Suppressor macrophage treated with lipopolysaccharide for 1 hour (primary cell): ENCODE data around the gene EBF3.

Source experiments
- DNase-seq, 3 donors: peaks; one replicate each; pipeline ENCODE4 v3.0.0-alpha.2; 2020 to 2022

EBF3 gene

DNA sequence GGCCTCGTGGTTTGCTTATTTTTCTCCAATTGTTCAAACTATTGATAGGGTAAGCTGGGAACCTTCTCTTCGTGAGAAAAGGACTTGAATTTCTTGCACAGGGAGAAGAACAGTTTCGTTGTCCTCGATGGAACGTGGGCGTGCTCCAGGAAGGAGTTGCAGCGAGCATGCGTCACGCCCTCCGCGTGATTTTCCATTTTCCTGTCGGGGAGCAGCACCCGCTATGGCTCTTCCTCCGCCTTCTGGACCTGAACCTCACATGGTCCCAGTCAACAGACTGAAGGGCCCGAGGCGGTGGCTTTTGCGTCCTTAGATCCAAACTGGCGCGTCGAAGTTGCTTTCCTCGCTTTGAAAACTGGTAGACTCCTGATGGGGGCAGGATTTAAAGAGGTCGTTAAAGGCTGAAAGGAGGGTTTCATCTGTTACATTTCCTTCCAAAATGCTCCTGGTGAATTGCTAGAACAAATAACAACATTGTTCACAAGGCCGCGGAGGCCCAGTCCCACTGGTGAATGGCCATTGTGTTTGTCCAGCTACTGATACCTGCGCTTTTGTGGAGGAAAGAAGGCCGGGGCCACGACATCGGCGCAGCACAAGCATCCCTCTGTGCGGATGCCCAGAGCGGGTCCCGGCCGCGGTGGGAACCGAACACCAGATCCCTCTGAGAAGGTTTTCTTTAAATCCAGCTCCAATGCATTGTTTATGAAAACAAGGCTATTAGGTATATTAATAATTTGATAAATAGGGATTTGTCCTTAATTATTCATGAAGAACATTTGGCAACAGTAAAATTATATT lies 75.9 kb downstream of the EBF3 start:
- no peak for DNase-seq

DNA sequence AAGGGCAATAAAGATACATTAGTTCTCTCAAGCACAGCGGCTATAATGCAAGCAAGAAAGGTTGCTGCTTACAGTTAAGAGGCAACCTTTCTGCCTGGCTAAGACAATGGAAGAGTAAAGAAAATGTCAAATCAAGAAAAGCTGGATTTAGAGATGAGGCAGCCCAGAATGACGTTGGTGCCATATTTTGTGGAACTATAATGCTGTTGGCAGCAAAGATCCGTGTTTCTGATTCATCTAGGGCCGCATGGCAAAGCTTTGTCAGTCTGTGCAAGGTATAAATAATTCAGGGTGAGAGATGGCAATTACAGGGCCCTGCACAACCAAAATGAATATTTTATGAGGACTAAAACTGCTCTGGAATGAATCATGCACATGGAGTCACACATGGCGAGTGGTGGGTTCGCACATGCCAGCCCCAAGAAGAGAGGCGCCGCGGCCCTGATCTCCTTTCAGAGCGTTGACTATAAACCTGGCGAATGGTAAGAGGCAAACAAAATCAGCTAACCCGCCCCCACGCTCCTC lies 76.6 kb downstream of the EBF3 start:
- DNase-seq = no peak

DNA sequence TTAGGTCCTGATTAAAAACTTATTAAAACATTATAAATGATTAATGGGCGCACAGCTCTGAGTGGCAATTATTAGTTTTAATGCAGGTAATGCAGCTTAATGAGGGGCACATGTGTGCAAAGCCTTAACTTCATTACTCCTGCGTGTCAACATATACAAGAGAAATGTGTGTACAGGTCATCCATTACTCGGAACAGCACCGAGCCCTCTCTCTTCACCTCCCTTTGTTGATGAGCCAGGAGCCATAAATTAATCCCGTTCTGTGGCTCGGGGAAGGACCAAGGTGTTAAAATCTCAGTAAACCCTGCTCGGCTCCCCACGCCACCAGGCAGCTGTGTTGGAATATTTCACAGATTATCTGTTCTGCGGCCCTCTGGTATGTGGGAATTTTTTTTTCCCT lies 77.8 kb downstream of the EBF3 start:
- DNase-seq = no peak

DNA sequence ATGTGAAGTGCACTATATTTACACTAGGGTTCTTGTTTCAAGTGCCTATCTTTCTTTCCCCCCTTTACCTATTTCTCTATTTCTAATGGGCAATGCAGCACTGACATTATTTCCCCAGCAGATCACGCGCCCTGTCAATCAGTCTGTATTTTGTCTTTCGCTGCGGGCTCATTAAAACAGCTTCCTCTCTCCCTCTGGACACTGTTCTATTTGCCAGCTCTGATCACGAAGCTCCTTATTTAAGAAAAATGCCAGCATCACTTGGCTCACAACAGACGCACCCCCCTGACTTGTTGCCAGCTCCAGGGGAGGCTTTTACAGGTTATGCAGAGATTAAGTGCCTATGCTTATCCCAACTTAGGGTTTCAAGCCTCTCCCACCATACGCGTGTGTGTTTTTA lies 78.5 kb downstream of the EBF3 start:
- DNase-seq = no peak

DNA sequence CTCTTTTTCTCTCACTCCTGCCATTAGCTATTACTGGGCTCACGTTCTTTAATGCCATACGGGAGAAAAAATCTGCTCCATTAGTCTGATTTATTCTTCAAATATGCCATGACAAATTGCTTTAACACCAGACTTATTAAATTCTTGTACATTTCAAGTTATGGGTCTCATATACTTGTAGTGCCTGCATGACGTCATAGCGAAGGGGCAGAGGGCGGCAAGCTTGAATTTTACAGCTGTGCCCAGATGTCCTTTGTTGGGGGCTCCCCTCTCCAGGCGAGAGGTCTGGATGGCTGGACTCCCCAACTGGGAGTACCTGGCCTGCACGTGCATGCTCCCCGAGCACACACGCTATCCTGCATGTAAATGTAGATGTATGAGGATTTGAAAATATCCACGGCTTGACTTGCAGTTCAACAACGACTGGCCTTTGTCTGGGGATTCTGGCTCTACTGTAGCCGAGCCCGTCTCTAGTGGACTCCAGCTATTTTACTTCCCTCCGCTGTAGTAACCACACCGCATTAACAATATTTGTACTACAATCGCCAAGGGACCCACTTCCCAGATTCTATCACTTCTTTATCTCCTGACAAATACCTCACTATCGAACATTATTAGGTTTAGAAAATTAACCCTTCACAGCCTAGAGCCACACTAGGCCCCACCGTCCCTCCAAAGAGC lies 79.5 kb downstream of the EBF3 start:
- no peak for DNase-seq

DNA sequence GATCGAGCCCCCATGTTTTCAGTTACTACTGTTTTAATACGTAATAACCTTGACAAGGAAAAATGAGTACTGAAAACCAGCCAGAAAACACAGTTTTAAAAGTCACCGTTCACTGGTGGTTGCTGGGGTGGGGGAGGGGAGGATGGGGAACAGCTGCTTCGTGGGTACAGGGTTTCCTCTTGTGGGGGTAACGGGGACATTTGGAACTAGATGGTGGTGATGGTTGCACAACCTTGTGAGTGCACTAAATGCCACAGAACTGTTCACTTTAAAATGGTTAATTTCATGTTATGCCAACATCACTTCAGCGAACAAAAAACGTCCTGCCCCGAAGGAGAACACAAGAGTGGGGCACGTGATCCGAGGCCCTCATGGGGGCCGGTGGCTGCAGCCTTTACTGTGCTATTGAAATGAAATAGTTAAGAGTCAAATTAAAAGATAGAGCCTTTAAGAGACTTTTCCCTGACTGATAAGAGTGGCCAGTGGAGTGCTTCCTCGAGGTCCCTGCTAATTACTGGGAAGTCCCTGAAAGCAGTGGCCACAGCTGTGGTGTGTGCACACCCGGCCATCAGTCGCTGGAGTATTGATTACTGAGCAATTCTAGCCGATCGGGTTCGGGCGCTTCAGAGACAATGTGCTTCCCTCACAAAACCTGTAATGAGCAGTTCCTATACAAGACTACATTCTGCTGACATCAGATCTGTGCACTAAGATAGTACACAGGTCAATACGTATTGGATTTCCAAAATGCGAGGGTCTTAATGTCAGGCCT lies 80.3 kb downstream of the EBF3 start:
- DNase-seq = no peak

DNA sequence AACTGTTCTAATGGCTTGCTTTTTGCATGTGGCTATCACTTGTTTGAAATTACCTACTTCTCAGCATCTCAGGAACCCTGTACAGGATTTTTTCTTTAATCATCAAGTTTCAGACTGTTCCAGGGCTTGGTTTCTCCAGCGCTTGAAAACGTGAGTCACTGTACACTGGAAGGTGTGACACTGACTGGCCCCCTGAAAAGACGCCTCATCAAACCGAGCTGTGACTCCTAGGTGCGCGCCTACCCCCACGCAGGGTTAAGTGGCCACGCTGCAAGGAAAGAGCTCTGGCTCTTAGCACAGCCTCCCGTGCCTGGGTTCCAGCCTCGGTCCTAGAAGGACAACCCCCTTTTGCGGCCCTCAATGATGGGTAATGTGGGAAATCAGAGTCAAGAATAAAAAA lies 81.0 kb downstream of the EBF3 start:
- DNase-seq = no peak

DNA sequence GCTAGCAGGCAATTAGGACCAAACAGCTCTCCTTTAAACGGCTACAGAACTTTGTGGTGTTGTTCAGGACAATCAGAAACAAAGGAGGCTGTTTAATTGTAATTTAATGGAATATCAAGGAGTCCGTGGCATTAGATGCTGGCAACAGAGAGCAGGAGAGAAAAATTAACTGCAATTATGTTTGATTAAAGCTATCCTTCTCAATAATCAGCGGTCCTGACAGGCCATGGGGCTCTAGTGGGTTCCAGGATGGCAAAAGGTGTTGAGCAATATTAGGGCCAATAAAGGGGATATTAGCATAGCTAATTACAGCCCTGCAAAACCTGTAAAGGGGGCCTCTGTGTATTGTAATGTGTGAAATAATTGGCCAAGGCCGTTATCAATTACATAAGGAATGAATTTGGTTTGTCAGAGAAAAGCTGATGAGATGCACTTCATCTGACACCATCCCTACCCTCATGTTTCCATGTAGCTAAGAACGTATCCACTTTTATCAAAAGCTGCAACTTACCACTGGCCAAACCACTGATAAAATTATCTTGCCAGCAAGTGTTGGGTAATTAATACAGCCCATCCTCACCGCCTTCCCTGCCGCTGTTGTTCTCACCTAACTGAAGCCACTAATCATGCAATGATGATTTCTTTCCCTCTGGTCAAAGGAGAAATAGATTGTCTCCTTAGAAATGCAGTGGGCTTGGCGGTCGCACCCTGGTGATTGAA lies 81.6 kb downstream of the EBF3 start:
- DNase-seq = no peak

DNA sequence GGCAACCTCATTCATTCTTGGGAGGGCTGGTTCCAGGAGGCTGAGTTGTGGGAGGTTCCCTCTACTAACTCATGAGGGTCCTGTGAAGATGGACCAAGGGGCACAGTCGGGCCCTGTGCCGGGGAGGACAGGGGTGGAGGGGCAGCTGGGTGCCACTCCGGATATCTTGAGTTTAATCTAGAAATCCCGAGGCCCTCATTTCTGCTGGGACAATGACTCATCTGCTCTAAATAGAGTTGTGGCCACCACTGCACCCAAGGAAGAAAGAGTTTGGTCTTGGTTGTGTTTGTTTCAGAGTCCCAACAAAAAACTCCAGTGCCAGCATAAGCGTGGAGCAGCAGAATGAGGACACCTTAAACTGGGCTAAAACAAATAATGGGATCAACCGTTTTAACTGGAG lies 82.4 kb downstream of the EBF3 start:
- DNase-seq = no peak

DNA sequence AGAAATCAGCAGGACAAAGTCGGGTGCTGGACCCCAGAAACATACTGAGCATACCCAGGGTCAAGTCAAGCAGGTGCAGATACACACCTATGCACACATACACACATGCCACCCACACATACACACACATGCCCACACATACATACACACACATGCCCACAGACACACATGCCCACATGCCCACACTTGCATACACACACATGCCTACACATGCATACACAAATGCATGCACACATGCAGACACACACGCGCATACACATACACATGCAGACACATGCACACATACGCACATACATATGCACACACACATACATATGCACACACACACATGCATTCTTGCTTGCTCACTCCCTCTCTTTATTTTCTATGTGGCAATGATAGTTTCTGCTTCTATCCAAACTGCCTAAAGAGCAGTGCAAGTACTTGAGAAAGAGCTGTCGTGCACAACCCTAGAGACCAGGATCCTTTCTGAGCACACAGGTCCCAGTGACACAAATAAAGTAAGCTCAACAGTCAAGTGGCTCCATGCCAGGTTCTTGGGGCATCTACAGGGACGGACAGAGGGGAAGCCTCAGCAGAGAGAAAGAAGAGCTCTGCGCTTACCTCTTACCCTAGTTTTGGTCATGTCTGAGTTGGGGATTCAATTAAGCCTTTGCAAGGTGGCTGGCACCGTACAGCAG lies 83.7 kb downstream of the EBF3 start:
- DNase-seq = no peak

DNA sequence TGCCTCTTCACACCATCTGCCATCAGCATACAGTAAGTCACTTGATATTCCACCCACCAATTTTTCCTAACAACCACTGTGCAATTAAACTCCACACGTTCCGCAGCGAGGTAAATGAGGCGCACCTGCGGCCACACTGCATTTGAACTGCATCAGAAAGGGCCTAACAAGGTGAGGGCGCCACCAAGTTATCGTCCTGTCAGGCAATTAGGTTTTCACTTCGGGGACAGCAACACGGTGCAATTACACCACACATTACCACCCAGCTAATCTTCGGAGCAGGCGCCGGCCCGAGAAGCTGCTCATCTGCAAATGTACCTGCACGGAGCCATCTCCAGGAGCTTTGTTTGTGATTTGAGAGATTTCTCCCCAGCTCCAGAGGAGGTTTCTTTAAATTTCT lies 84.4 kb downstream of the EBF3 start:
- DNase-seq = no peak

DNA sequence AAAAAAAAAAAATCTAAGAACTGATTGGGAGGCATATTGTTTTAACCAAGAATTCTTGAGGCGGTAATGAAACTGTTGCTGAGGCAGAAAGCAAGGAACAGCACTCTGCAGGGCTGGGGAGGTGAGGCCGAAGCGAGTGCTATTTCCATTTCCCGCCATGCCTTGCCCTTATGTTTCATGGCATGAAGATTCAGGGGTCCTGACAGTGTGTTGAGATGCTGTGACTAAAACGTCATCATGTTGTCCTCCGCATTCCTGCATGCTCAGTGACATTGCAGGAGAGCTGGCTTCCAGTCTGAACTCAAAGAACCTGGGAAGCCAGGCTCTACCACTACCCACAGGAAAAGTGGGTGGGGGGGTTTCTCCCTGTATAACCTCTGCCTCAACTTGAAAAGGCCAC lies 85.2 kb downstream of the EBF3 start:
- DNase-seq = no peak

DNA sequence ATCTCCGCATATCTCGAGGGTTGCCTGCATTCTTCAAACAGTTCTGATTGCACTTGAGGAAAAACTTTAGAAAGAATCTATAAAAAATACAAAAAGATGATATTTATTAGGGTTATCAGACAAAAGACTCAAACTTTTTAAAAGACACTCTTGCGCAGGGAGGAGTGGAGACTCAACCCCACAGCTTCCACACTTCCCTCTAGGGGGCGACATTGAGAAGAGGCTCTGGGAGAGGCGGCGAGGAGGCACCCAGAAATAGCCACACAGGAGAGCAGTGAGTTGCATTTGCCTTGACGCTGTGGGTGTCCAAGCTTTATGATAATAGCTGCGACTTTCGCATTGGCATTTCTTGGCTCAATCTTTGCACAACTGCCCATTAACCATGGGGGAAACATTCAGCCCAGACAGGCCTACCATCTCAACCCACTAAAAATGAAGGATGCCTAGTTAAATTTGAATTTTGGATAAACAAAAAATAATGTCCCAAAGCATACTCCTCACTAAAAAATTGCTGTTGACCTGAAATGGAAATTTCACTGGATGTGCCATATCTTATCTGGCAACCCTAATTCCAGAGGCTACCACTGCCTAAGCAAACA lies 86.2 kb downstream of the EBF3 start:
- peak; percentile 31 to 75 (median 59) for DNase-seq

DNA sequence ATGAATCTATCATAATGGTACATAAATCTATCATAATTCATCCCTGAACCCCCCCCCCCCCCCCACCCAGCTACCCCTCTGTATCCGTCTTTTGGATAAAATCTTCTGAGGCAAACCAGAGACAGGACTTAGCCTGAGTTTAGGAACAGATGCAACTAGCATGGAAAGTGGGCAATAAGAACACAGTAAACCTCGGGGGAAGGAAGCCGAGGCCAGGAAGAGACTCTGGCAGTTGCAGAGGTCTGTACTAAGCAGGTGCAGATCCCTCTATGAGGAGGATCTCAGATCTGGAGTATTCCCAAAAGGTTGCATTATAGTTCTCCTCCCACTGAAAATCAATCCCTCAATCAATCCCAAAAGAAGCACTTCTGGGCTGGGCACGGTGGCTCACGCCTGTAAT lies 87.2 kb downstream of the EBF3 start:
- no peak for DNase-seq

DNA sequence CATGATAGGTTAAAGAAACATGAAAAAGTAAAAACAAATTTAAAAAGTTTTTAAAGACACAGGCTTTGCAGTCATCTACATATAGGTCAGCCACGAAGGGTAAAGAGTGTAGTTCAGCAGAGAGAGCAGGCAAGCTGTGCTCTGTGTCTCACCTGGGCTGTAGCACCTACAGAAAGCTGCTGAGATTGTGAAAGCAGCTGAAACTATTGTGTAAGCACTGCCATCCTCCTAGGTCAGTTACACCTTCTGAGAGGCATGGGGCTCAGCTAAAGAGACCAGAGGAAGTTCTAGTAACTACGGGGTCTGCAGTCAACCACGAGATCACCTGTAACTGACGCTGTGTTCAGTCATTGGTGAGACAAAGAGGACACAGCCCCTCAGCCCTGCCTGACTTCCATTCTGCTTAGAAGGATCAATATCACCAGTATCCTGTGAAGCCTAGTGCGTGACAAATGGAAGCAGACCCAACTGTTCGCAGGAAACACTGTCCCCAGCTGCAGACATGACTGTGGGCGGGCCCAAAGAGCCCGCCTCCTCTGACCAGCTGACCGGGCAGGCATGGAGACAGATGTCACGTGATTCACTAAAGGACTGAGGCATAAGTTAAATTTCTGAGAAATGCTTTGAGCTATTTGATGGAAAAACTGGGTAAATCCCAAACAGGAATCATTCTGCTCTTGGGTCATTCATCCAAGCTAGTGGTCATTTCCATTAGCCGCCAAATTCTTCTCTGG lies 87.9 kb downstream of the EBF3 start:
- no peak for DNase-seq

DNA sequence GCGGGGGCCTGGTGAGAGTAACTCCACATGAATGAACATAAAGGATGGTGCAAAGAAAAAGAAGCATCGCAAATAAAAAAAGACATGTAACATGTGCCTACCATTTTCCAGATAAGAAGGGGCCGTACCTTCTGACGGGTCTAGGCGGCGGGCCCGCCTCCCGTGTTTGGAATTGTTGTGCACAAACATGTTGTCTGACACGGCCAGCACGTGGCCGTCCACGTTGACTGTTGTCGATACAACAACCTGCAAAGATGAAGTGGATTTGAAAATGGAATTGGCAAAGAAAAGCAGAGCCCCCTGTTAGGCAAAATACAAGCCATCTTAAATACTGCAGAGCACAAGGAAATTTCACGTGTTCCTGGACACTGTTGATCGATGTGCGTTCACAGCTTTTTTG lies 90.7 kb downstream of the EBF3 start:
- DNase-seq = no peak

DNA sequence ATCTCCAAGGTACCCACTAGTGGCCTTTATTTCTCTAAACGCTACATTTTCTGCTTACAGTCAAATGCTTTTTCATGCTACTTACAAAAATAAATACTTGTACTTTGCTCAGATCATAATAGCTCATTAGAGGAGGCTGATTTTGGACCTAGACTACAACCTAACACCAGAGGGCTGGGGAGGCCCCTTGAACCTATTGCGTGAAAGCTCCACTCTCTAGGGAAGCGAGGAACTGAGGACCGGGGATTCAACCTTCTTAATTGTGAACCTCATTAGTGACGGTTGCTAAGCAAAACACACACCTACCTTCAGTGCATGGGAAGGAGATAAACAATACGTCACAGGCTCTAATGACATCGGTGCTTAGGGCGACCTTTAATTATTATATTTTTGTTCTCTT lies 92.1 kb downstream of the EBF3 start:
- no peak for DNase-seq

DNA sequence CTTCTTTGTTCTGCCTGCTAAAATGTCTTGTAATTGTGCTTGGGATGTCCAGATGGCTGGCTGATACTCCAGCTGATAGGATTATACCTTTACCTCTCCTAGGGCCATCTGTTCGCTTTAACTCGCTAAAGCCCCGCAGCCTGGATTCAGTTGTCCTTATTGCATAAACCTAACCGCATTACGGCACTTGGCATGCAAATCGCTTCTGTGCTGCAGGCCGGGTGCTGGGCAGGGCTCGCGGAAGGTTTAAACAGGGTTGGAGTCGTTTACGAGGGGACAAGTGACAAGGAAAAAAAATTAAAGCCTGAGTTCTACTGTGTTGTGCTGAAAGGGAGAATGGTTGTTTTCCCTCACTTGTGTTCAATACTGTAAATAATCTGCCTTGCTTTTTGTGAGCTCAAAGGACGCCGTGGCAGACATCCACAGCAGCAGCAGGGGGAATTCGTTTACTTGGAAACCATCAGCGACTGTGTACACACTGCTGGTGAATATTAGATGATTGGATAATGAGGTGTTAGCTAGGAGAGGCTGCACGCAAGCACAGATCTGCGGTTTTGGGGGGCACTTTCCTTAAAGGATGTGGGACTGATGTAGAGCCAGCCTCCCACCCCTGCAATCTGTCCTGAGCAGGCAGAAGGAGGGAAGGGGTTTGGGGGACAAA lies 93.0 kb downstream of the EBF3 start:
- no peak for DNase-seq

DNA sequence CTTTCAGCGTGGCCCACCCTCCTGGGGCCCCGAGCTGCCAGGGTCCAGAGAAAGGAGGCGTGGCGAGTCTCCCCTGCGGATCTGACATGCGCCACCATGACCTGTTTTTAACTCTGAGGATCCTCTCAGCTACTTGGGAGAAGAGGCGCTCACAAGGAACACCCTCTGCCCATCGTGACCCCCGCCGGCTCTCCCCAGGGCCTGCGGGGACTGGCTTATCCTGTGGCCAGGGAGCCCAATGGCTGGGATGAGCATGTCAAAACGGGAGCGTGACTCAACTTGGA lies 93.7 kb downstream of the EBF3 start:
- no peak for DNase-seq

DNA sequence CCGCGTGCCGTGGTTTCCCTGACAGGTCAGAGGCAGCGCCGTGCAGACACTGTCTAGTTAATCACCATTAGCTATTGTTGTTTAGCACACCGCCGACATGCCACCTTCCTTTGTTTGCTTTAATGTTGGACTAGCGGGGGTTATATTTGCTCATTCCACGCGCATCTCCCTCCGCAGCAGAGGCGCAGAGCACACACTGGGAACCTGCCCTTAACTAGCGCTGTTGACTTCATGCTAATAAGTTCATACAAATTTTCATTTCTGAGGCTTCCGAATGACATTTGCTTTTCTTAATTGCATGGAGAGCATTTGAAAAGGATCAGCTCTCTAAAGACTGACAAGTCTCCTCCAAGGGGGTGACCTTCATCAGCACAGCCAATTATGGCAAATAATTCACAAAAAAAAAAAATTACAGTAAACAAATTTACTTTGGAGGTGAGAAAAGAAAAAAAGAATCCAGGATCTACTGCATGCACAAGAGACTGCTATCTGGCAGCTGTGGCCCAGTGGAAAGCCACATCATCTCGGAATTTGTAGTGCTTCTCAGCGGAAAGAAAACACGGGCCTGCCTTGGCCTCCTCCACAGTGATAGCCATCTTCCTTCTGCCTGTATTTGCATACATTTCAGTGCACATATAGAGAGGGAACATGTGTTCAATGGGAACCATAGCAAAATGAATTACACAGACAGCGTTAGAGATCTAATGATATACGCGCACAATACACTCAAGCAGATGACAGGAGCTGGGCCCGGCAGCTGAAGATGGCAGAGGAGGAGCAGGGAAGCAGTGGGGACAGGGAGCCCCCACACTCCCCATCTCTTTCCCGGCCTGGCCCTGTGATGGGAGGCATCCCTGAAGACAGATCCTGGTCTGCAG lies 94.2 kb downstream of the EBF3 start:
- DNase-seq = no peak
